Astrocyte (in vitro differentiated cells and primary cell): Measurements from ENCODE around the gene TET2. TPM values are rescaled to one million over a fixed set of nuclear protein-coding genes. Genes with fewer than 3 reads are reported as not detected.

Source experiments
- DNase-seq: peaks from one replicate; pipeline ENCODE4 v3.0.0-alpha.2; 2010; ENCODE audit warnings: low read depth
- FAIRE-seq: peaks from 2 replicates; lab custom pipeline; 2011; peaks lifted over from hg19 to GRCh38; lab: Jason Lieb, UNC
- H2AFZ ChIP-seq: 2 replicates; pipeline ENCODE4 v1.6.0; 2012; ENCODE audit warnings: low read depth, low read length, inconsistent platforms
- H3K27ac ChIP-seq: 2 replicates; pipeline ENCODE4 v1.5.1; 2011; ENCODE audit warnings: low read depth, low read length, inconsistent platforms
- H3K27me3 ChIP-seq: 2 replicates; pipeline ENCODE4 v1.6.0; 2011; ENCODE audit warnings: low read length, inconsistent platforms; ENCODE audit not compliant: insufficient read depth
- H3K36me3 ChIP-seq: 2 replicates; pipeline ENCODE4 v1.5.1; 2011; ENCODE audit warnings: low read length, inconsistent platforms; ENCODE audit not compliant: insufficient read depth
- H3K4me1 ChIP-seq: 2 replicates; pipeline ENCODE4 v1.5.1; 2011; ENCODE audit warnings: low read length, inconsistent platforms; ENCODE audit not compliant: insufficient read depth
- H3K4me2 ChIP-seq: 2 replicates; pipeline ENCODE4 v1.6.0; 2012; ENCODE audit warnings: low read length, inconsistent platforms
- H3K4me3 ChIP-seq: 2 replicates; pipeline ENCODE4 v1.5.1; 2011; ENCODE audit warnings: low read depth, mild to moderate bottlenecking, low read length, inconsistent platforms; ENCODE audit not compliant: insufficient read depth
- H3K79me2 ChIP-seq: 2 replicates; pipeline ENCODE4 v1.6.0; 2012; ENCODE audit warnings: mild to moderate bottlenecking, low read length, inconsistent platforms; ENCODE audit not compliant: insufficient read depth
- H3K9ac ChIP-seq: 2 replicates; pipeline ENCODE4 v1.6.0; 2012; ENCODE audit warnings: mild to moderate bottlenecking, low read length, inconsistent platforms
- H3K9me3 ChIP-seq: 2 replicates; pipeline ENCODE4 v1.5.1; 2012; ENCODE audit warnings: low read depth, mild to moderate bottlenecking, low read length, inconsistent platforms; ENCODE audit not compliant: insufficient read depth
- H4K20me1 ChIP-seq: 2 replicates; pipeline ENCODE4 v1.6.0; 2012; ENCODE audit warnings: low read length, inconsistent platforms; ENCODE audit not compliant: insufficient read depth
- H3K27ac Mint-ChIP-seq: one replicate; pipeline ENCODE4 v1.8.0; 2021; ENCODE audit warnings: mild to moderate bottlenecking, mixed read lengths; ENCODE audit not compliant: unreplicated experiment
- H3K27me3 Mint-ChIP-seq: one replicate; pipeline ENCODE4 v1.8.0; 2021; ENCODE audit warnings: low read depth, mixed read lengths; ENCODE audit not compliant: unreplicated experiment
- H3K36me3 Mint-ChIP-seq: one replicate; pipeline ENCODE4 v1.8.0; 2021; ENCODE audit warnings: low read depth, mixed read lengths; ENCODE audit not compliant: unreplicated experiment
- H3K4me1 Mint-ChIP-seq: one replicate; pipeline ENCODE4 v1.8.0; 2021; ENCODE audit warnings: low read depth, mixed read lengths; ENCODE audit not compliant: unreplicated experiment
- H3K4me3 Mint-ChIP-seq: one replicate; pipeline ENCODE4 v1.8.0; 2021; ENCODE audit warnings: mild to moderate bottlenecking, moderate library complexity, mixed read lengths; ENCODE audit not compliant: unreplicated experiment
- H3K9me3 Mint-ChIP-seq: one replicate; pipeline ENCODE4 v1.8.0; 2021; ENCODE audit warnings: mild to moderate bottlenecking, mixed read lengths; ENCODE audit not compliant: unreplicated experiment
- EZH2 ChIP-seq: IDR thresholded peaks from 2 replicates; pipeline ENCODE4 v1.6.1; 2012; ENCODE audit warnings: mild to moderate bottlenecking, low read length, inconsistent platforms; ENCODE audit not compliant: insufficient read depth
- total RNA-seq: library from RNA; stranded (reverse); gene quantifications from 2 replicates; pipeline ENCODE4 v1.2.1, GENCODE V29; 2021
- TF ChIP-seq, protein P1 (sequence below): IDR thresholded peaks from 2 replicates; pipeline ENCODE4 v1.5.1; 2011; ENCODE audit warnings: low read depth, mild to moderate bottlenecking, inconsistent platforms, low read length, moderate library complexity; ENCODE audit not compliant: insufficient read depth

Gene TET2
- total RNA-seq, 1 donor from 2014 or later, result 15.7 TPM

DNA sequence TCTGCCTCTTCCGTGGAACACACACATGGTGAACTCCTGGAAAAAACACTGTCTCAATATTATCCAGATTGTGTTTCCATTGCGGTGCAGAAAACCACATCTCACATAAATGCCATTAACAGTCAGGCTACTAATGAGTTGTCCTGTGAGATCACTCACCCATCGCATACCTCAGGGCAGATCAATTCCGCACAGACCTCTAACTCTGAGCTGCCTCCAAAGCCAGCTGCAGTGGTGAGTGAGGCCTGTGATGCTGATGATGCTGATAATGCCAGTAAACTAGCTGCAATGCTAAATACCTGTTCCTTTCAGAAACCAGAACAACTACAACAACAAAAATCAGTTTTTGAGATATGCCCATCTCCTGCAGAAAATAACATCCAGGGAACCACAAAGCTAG, 87.9 kb downstream of the TET2 start:
- peaks cover 21% of the 10 kb centered on the region for H4K20me1 ChIP-seq
- no peaks in the 10 kb centered on the region for H3K9me3 Mint-ChIP-seq
- H3K27ac ChIP-seq, result no peak overlapping the region
- H3K4me3 ChIP-seq, result no peak overlapping the region
- H3K4me2 ChIP-seq, result no peak overlapping the region
- peaks cover 14% of the 10 kb centered on the region for H3K36me3 ChIP-seq
- no peaks in the 10 kb centered on the region for H3K27me3 Mint-ChIP-seq
- no peaks in the 10 kb centered on the region for H3K9me3 ChIP-seq
- TF ChIP-seq EZH2, result no peak
- TF ChIP-seq, protein P1, sequence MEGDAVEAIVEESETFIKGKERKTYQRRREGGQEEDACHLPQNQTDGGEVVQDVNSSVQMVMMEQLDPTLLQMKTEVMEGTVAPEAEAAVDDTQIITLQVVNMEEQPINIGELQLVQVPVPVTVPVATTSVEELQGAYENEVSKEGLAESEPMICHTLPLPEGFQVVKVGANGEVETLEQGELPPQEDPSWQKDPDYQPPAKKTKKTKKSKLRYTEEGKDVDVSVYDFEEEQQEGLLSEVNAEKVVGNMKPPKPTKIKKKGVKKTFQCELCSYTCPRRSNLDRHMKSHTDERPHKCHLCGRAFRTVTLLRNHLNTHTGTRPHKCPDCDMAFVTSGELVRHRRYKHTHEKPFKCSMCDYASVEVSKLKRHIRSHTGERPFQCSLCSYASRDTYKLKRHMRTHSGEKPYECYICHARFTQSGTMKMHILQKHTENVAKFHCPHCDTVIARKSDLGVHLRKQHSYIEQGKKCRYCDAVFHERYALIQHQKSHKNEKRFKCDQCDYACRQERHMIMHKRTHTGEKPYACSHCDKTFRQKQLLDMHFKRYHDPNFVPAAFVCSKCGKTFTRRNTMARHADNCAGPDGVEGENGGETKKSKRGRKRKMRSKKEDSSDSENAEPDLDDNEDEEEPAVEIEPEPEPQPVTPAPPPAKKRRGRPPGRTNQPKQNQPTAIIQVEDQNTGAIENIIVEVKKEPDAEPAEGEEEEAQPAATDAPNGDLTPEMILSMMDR, result no peak
- H3K4me3 Mint-ChIP-seq, result no peak overlapping the region
- H3K27me3 ChIP-seq, result no peaks in the 10 kb centered on the region
- no peaks in the 10 kb centered on the region for H3K4me1 Mint-ChIP-seq
- H2AFZ ChIP-seq, result no peak overlapping the region
- H3K27ac Mint-ChIP-seq, result no peak overlapping the region
- FAIRE-seq, result no peak
- H3K9ac ChIP-seq, result no peak overlapping the region
- H3K4me1 ChIP-seq, result no peaks in the 10 kb centered on the region
- H3K36me3 Mint-ChIP-seq, result peaks cover 19% of the 10 kb centered on the region
- H3K79me2 ChIP-seq, result peaks cover 6% of the 10 kb centered on the region
- DNase-seq, result peak; percentile 22

DNA sequence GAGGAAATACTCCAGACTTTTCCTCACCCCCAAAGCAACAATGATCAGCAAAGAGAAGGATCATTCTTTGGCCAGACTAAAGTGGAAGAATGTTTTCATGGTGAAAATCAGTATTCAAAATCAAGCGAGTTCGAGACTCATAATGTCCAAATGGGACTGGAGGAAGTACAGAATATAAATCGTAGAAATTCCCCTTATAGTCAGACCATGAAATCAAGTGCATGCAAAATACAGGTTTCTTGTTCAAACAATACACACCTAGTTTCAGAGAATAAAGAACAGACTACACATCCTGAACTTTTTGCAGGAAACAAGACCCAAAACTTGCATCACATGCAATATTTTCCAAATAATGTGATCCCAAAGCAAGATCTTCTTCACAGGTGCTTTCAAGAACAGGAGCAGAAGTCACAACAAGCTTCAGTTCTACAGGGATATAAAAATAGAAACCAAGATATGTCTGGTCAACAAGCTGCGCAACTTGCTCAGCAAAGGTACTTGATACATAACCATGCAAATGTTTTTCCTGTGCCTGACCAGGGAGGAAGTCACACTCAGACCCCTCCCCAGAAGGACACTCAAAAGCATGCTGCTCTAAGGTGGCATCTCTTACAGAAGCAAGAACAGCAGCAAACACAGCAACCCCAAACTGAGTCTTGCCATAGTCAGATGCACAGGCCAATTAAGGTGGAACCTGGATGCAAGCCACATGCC, 89.7 kb downstream of the TET2 start:
- Histone ChIP-seq H3K79me2 (peaks cover 6% of the 10 kb centered on the region), H3K27ac (no peak overlapping the region), H2AFZ (no peak overlapping the region), H4K20me1 (peaks cover 16% of the 10 kb centered on the region), H3K4me1 (no peaks in the 10 kb centered on the region), H3K27me3 (no peaks in the 10 kb centered on the region), H3K36me3 (peaks cover 14% of the 10 kb centered on the region), H3K9ac (no peak overlapping the region), H3K9me3 (no peaks in the 10 kb centered on the region), H3K4me3 (no peak overlapping the region), H3K4me2 (no peak overlapping the region)
- TF ChIP-seq EZH2, result no peak
- TF ChIP-seq, protein P1, result no peak
- no peak for FAIRE-seq
- Mint-ChIP-seq H3K27me3 (no peaks in the 10 kb centered on the region), H3K4me1 (no peaks in the 10 kb centered on the region), H3K9me3 (peaks cover 2% of the 10 kb centered on the region), H3K4me3 (no peak overlapping the region), H3K27ac (no peak overlapping the region), H3K36me3 (peaks cover 24% of the 10 kb centered on the region)
- DNase-seq, result no peak

DNA sequence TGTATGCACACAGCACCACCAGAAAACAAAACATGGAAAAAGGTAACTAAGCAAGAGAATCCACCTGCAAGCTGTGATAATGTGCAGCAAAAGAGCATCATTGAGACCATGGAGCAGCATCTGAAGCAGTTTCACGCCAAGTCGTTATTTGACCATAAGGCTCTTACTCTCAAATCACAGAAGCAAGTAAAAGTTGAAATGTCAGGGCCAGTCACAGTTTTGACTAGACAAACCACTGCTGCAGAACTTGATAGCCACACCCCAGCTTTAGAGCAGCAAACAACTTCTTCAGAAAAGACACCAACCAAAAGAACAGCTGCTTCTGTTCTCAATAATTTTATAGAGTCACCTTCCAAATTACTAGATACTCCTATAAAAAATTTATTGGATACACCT, 90.2 kb downstream of the TET2 start:
- FAIRE-seq, result no peak
- peaks cover 2% of the 10 kb centered on the region for H3K9me3 Mint-ChIP-seq
- TF ChIP-seq, protein P1, result no peak
- TF ChIP-seq EZH2, result no peak
- Histone ChIP-seq H3K4me1 (no peaks in the 10 kb centered on the region), H3K27ac (no peak overlapping the region), H3K27me3 (no peaks in the 10 kb centered on the region), H4K20me1 (peaks cover 13% of the 10 kb centered on the region), H3K4me3 (no peak overlapping the region), H2AFZ (no peak overlapping the region), H3K9ac (no peak overlapping the region), H3K9me3 (no peaks in the 10 kb centered on the region), H3K4me2 (no peak overlapping the region), H3K79me2 (peaks cover 3% of the 10 kb centered on the region), H3K36me3 (peaks cover 14% of the 10 kb centered on the region)
- peaks cover 24% of the 10 kb centered on the region for H3K36me3 Mint-ChIP-seq
- no peak overlapping the region for H3K4me3 Mint-ChIP-seq
- DNase-seq, result no peak
- no peaks in the 10 kb centered on the region for H3K4me1 Mint-ChIP-seq
- H3K27ac Mint-ChIP-seq, result no peak overlapping the region
- no peaks in the 10 kb centered on the region for H3K27me3 Mint-ChIP-seq
